Measurements from ENCODE around the gene OR6Y1.
A peak's percentile ranks its signal among the peaks of the same experiment; 100 is the strongest.

GRCh38 chr1:158506369-158506987, 47.7 kb downstream of the OR6Y1 start:
- TF ChIP-seq CTCF (IDR thresholded peaks at IDR 0.05) (peak; percentile 77), EZH2 (IDR thresholded peaks at IDR 0.05) (no peak), EZH2phosphoT487 (IDR thresholded peaks at IDR 0.05) (no peak)
